HG02943 (cell line): ENCODE results near the gene GREB1.

Experiments used
- ATAC-seq: cut with Tn5 transposase; IDR thresholded peaks from one replicate; pipeline ENCODE4 v1.9.1; 2021; ENCODE audit warnings: mild to moderate bottlenecking, low read depth, moderate library complexity; ENCODE audit not compliant: unreplicated experiment

The GREB1 gene

DNA sequence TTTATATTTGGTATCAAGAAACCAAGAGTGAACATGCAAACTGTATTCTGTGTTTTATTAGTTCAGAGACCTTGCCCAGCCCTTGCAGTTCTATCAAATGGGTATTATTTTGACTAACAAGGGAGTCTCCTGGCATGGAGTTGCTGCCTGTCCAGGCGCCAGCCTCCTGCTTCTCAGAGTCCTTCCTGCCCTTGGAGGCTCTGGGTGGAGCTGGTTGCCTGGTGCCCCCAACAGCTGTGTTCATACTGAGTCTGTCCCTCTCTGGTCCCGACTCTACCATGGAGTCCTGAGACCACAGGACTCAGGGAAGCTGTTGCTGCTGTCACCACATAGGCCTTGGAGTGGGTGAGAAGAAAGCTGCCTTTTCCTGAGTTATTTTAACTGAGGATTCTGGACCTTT is 26.3 kb upstream of the GREB1 start:
- no peak for ATAC-seq

DNA sequence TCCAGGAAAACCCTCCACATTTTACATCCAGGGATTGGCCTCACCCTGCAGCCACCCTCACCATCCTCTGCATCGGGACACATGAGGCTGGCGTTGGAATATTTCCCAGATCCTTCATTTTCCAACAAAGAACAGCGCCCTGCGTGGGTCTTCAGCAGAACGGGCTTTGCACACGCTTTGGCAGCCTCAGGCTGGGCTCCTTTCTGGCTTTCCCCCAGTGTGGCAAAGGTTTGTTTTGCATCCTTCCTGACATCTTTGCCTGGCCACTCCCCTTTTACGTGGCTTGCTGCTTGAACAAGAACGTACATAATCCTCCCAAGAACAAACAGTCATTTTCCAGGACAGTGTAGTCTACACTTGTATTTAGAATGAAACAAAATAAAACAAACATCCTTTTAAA is 25.6 kb upstream of the GREB1 start:
- ATAC-seq, result no peak

DNA sequence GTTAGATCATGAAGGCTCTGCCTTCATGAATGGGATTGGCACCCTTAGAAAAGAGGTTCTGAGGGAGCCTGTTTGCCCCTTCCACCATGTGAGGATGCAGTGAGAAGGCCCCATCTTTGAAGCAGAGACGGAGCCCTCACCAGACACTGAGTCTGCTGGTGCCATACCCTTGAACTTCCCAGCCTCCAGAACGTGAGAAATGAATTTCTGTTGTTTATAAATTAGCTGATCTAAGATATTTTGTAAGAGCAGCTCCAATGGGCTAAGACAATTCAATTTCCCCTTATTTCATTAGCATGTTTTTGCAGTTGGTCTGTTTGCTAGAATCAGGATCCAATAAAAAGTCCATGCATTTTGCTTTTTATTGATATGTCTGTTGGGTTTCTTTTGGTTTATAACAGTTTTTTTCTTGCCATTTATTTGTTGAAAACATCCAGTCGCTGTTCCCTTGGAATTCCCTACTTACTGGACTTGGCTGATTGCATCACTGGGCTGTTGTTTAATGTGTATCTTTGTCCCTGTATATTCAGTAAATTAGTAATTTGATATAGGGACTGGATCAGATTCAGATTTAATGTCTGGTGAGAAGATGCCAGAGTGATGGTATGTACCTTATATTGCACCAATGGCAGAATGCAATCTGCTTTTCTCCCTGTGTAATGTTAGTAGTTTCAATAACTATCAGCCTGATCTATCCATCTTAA is 24.0 kb upstream of the GREB1 start:
- no peak for ATAC-seq

DNA sequence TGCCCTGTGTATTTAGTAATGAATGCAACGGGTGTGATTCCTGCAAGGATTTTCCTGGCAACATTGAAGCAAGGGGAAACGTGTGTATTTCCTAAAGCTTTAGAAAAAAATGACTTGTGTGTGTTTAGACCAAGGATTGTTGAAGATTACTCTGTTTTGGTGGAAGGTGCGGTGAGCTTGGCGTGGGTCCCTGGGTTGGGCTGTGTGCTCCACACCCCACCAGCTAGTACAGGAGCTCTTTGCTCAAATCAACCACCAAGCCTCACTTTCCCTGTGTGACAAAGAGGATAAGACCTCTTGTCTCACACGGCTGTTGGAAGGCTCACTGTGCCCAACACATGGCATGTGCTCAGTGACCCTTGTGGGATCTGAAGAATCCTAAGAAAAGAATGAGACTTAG is 21.4 kb upstream of the GREB1 start:
- ATAC-seq, result no peak

DNA sequence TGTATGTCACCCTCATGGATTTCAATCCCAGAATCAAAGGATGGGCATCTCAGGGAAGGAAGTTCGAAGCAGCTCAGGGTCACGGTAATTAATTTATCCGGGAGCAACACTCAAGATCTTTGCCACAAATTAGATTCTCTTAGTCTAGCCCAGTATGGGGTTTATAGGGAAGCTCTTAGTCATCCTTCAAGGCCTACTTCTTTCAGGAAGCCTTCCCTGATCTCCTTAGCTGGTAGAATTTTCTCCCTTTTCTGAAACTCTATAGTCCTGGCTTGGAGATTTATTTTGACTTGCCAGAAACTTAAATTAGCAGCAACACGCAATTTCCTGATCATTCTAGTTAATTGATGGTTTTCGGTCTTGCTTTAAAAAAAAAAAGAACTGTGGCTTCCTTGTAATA is 20.5 kb upstream of the GREB1 start:
- no peak for ATAC-seq

DNA sequence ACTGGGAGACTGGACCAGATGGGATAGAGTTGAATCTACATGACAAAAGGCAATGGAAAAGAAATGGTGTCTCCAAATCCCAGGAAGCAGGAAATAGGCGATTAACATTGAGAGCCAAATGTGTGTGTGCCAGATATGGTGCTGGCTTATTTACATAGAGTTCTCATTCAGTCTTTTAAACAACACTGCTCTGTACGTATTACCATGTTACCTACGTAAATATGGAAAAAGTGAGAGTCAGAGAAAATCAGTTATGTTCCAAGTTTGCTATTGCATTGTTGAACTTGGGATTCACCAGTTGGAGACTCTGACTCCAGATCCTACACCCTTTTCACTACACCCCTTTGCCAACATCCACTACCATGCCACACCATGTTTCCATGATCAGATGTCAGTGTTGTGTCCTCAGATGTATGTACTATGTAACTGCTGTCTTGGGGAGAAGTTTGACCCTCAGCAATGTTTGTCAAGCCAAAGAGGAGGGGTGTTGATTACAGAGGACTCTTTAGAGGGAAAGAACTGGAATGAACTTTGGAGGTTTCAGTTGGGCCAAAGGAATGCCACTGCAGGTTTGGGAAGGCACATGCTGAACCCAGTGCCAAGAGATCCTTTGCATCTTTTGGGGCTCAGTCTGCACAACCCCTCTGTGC is 19.6 kb upstream of the GREB1 start:
- no peak for ATAC-seq

DNA sequence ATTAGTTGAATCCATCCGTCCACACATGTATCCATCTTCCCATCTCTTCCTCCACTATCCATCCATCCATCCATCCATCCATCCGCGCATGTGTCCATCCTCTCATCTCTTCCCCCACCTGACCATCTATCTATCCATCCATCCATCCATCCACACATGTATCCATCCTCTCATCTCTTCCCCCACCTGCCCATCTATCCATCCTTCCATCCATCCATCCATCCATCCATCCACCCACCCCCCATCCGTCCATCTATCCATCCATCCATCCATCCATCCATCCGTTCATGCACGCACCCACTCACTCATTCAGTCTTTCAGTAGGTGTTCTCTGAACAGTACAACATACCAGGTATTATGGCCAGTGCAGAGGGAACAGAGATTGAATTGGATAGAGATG is 18.9 kb upstream of the GREB1 start:
- no peak for ATAC-seq

DNA sequence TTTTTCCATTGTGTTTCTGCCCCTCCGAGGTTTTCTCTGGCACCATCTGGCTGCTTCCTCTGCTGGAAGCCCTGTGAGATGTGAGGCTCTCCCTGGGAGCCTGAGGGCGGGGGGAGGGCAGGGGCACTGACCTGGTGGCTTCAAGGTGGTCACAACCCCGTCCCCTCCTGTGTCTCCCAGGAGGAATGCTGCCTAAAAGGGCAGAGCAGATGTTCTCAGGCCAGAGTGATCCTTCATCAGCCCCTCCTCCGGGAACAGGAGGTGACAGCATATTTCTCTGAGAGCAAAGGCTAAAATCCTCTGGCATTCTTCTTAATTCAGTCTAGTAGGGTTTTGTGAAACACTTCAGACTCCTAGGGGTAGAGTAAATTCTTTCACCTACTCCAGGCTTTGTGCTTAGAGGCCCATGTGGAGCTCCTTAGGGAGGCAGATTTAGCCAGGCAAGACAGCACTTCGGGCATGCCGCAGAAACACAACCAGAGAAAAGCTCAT is 18.3 kb upstream of the GREB1 start:
- no peak for ATAC-seq

DNA sequence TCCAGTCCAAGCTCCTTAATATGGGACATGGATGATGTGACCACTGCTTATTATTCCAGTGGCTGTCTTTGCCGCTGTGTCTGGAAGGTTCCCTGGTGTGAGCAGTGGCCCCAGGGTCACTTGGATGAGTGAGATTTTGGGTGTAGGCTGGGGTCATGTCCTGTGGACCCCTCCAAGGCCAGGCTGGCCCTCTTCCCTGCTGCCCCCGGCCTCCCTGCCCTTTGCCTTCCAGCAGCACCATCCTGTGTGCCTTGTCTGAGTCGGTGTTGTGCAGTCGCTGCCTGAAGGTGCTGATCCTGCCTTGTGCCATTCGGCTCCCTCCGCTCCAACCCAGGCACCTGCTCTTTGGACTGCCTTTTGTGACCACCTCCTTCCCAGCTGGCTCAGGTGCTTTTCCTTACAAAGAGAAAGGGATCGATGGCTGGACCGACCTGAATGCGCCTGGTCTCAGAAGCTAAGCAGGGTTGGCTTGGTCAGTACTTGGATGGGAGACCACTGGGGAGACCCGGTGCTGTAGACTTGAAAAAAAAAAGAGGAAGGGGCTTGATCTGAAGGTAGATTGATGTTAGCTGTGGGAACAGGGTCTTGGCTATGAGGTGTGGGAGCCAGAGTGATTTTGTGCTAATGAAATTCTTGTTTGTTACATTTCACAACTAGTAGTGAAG is 16.7 kb upstream of the GREB1 start:
- ATAC-seq, result no peak

DNA sequence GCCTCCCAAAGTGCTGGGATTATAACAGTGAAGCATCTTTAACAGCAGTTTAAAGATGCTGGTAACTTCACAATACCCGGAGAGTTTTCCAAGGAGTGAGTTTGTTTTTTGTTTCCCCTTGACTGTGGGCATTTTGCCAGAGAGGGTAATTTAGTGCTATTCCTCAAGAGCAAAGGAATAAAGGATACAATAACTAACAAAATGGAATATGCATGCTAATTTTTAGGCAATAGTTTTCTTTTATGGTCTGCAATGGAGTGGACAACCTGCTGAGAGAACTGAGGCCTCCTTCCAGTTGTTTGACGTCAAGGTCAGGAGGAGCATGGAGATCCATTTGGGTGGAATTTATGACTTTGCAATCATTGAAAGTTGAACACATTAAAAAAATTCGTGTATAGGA is 15.9 kb upstream of the GREB1 start:
- ATAC-seq, result no peak

DNA sequence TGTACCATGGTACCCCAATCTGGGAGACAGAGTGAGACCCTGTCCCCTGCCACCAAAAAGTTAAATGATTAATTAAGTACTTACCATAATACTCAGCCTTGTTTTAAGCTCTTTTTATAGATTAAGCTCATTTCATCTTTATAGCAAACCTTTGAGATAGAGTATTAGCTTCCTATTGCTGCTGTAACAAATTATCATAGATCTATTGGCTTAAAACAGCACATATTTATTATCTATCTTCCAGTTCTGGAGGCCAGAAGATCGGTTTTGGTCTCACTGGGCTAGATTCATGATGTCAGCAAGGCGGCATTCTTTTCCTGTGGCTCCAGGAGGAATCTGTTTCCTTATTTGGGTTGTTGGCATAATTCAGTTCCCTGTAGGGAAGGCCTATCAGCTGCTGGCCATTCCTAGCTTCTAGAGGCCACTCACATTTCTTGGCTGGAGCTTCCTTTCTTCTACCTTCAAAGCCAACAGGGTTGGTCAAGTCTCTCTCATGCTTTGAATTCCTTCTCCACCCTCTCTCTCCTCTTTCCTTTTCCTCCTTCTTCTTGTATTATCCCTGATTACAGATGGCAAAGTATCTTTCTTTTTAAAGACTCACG is 13.7 kb upstream of the GREB1 start:
- ATAC-seq, result no peak

DNA sequence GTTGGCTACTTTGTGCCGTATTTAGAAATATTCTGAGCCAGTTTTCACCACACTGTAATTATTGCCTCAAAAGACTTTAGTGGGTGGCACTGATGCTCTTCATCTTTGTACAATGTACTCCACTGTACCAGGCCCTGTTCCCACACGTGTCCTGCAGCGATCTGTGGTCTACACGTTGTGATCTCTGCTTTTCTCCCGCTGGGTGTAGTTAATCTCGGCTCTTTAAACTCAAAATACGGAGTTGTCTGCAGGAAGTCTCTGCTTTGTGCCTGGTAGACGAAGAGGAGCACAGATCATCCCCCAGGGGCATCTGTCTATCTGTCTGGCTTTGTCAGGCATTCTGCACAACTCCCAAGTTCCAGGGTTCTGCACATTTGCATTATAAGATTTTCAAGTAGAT is 12.1 kb upstream of the GREB1 start:
- no peak for ATAC-seq

DNA sequence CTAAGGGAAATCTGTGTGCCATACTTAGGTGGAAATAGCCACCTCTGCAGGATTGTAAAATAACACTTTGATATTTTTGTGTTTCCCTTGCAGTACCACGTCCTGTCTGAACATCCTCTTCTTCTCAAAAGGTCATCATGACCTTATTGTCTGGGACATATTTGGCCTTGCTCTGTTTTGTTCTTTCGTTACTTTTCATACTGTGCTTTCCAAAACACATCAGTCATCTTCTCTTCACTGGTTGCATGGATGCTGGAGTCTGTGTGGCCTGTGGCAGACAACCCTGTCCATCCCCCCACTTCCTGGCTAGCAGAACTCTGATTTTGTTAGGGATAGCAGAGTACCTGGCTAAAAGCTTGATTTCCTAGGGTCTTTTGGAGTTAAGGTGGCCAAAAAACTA is 9.4 kb upstream of the GREB1 start:
- no peak for ATAC-seq

DNA sequence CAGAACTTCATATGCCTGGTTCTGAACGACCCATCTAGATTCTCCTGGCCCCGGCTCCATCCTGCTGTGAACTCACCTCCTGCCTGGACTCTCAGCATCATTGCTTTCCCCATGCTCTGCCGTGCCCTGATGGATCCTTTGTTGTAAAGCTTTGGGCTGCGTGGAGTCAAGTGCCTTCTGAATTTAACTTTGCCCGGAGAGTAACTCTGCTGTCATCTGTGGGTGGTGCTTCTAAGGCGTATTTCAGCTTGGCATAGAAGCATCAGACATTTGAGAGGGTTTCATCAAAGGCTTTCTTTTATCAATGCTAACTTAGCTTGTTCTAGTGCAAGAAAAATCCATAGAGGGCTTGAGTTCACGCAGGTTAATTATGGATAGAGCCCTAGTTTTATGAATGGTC is 8.1 kb upstream of the GREB1 start:
- ATAC-seq, result no peak

DNA sequence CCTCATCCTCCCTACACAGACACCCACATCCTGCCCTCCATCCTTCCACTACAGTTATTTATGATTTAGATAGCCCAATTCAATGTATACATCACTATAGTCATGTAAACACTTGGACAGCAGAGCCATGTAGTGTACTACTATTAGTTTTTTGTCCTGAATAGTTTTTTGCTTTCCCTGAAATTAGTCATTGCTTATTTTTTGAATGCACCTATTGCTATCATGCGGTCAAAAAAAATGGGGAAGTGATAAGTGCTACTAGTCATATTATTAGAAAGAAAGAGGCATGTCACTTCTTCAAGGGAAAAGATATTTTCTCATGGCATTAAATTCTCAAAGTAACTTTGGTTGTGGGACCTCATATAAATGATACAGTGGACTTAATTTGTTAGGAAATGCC is 6.8 kb upstream of the GREB1 start:
- no peak for ATAC-seq

DNA sequence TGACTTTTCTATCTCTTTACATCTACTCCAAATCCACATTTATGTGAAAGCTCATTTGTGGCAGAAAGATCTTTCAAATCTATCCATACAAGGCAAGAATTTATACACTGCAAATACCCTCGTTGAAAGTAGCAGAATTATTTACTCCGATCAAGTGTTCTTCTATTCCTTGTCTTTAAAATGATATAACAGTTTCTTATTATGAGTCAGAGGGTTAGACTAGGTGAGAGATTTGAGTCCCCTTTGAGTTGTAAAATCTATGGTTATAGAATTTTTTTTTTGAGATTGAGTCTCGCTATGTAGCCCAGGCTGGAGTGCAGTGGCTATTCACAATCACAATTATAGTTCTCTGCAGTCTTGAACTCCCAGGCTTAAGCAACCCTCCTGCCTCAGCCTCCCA is 5.6 kb upstream of the GREB1 start:
- ATAC-seq, result no peak

DNA sequence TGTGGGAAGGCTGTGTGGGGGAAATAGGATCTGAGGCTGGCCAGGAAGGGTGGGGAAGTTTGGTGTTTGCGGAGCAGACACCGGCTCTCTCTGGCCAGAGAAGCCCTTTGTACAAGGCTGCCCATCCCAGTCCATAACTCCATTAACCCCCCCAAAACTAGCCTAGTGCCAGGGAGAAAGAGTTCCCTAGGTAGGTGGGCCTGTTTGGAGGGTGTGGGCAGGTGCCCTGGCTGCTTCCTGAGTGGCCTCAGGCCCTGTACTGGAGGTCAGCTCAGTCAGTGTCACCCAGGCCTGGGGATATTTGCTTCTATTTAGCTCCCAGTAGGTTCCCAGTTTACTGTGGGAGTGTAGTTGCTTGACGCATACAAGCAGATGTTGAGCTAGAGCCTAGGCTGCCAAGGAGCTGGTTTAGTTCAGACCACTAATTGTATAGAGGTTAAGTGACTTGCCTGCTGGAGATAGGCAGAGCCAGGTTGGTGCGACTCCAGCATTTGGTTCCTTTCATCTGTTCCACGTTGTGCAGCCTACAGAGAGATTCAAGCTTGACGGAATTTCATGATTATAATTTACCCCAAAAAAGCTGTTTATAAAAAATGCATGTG is 2.9 kb upstream of the GREB1 start:
- no peak for ATAC-seq

DNA sequence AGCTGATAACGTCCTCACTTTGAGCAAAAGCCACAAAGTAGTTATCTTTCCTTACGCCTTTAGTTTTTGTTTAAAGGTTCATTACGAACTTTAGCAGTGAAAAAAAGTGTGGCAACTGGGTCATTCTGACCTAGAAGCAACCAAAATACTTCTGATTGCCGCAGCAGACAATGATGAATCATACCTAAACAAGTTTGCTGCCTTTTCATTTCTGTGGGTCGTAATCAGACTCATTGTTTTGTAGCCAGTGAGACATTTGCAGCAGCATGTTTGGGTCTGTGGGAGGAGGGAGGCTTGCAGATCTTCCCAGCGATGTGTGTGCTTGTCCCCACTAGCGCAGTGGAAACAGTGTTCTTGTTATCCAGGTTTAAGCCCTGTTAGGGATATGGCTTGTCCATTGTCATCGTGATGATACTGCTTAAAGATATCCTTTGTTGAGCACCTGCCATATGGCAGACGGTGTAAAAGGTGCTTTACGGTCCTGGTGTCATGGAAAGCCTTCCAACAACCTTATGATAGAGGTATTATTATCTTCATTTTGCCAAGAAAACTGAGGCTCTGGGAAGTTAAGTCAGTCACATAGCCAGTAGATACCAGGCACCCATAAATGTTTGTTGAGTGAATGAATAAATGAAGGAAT is 1.3 kb upstream of the GREB1 start:
- no peak for ATAC-seq

DNA sequence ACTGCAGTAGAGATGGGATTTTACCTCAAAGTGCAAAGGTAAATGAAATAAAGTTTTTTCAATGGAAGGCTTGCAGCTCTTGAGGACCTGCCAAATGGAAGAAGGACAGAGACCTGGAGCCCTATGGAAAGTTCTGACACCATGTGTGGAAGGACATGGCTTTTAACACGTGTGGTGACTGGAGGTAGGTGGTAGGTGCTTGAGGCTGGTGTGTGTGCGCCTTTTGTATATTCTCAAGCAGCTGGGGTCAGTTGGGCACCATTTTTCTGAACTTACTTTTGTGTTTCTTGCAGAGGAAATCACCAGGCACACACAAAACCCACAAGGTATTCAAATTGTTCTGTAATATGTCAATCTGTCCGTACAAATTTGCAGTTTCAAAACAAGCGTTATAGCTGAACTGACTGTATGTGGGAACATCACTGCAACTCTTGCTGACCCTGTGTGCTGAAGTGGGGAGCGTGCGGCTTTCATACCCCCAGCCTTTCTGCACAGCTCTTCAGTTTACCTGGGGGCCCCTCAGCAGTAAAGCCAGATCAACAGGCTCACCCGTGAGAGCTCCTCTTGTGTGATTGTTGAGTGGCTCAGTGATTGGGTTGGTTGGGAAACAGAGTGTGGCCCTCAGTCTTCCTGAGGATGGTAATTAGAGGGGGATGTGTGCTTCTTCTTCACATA is 363 bp downstream of the GREB1 start:
- no peak for ATAC-seq
